Epithelial cell of esophagus (primary cell): ENCODE data around the gene WDR91.

Source experiments
- DNase-seq: peaks from one replicate; pipeline ENCODE4 v3.0.0; 2010; ENCODE audit warnings: low read depth
- H3K4me3 ChIP-seq: 2 replicates; pipeline ENCODE4 v1.5.1; 2011; ENCODE audit warnings: mild to moderate bottlenecking, low read length, control low read depth
- TF ChIP-seq, protein P1 (sequence below): IDR thresholded peaks from 2 replicates; pipeline ENCODE4 v1.5.1; 2011; ENCODE audit warnings: low read depth, mild to moderate bottlenecking, low read length, control low read depth, inconsistent platforms; ENCODE audit not compliant: insufficient read depth; ENCODE audit errors: missing control alignments

WDR91 gene

GRCh38 chr7:135232720-135233119, 21.4 kb upstream of the WDR91 start:
- TF ChIP-seq, protein P1, sequence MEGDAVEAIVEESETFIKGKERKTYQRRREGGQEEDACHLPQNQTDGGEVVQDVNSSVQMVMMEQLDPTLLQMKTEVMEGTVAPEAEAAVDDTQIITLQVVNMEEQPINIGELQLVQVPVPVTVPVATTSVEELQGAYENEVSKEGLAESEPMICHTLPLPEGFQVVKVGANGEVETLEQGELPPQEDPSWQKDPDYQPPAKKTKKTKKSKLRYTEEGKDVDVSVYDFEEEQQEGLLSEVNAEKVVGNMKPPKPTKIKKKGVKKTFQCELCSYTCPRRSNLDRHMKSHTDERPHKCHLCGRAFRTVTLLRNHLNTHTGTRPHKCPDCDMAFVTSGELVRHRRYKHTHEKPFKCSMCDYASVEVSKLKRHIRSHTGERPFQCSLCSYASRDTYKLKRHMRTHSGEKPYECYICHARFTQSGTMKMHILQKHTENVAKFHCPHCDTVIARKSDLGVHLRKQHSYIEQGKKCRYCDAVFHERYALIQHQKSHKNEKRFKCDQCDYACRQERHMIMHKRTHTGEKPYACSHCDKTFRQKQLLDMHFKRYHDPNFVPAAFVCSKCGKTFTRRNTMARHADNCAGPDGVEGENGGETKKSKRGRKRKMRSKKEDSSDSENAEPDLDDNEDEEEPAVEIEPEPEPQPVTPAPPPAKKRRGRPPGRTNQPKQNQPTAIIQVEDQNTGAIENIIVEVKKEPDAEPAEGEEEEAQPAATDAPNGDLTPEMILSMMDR = no peak
- DNase-seq = no peak
- no peak overlapping the region for H3K4me3 ChIP-seq

DNA sequence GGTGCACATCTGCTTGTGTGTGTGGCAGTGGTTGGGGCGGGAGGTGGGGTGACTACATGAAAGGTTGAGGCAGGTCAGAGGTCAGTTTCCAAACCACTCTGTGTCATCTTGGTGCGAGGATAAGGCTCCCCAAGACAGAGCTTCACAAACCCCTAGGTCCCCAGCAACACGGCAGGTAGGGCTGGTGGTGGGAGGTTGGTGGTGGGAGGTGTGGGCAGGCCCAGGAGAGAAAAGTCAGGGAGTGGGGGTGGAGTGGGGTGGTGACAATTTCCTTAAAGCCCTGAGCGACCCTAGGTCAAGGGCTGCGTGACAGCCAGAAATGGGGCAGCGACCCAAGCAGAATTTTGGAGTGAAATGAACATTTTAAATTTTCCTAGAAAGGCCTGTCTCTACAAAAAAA, 20.8 kb upstream of the WDR91 start:
- no peak overlapping the region for H3K4me3 ChIP-seq
- DNase-seq = no peak
- TF ChIP-seq, protein P1 = no peak

GRCh38 chr7:135231686-135232085, 20.4 kb upstream of the WDR91 start:
- no peak overlapping the region for H3K4me3 ChIP-seq
- no peak for DNase-seq
- TF ChIP-seq, protein P1 = no peak

GRCh38 chr7:135224027-135224426, 12.7 kb upstream of the WDR91 start:
- no peak for DNase-seq
- H3K4me3 ChIP-seq = no peak overlapping the region
- TF ChIP-seq, protein P1 = no peak

DNA sequence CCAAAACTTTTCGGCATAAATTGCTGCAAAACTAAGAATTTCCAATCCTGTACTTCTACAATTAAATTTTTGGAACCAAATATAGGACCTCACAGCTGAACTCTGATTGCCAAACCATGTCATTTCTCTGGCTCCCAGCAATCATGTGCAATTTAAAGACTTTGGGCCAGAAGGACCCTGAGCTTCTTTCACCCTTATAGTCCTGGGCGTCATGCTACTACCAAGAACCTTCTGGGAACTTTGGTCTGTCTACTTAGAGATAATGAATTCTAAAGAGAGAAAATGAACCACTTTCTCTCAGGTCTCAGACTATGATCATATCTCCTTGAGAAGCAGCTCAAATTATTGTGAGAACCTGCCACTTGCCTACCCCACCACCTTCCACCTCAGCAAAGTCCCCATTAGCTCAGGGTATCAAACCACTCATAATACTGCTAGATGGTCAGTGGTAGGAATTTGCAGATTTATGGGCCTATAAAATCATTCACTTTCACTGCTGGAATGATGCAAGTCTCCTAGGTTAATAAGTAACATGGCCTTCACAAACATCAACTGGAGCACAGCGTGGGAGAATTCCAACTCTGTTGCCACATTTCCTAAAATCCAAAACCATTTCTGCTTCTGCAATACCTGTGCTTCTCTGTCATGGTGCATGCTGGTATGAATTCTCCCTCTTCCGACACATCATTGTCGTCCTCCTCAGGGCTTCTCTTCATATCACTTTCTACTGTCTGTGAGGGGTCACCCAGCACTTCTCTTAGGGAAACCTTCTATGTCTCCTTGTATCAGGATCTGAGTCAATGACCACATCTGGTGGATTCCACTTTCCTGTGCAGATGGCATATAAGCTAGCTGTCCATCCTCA, 6.6 kb upstream of the WDR91 start:
- TF ChIP-seq, protein P1 = no peak
- no peak for DNase-seq
- H3K4me3 ChIP-seq = no peak overlapping the region

DNA sequence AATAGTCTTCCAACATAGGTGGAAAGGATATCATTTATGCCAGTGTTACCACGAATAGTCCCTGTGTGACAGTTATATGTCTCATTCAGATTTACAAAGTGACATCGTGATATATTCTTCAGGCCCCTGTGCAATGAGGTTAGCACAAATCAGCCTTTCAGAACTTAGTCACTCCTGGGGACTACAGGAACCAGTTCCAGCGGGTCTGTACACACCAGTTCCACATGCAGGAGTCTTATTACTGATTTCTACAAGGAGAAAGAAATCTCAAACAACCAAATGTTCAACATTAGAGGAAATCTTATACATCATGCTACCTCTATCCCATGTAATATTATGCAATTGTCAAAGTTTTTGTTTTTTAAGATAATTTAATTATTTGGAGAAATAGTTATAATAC, 4.4 kb upstream of the WDR91 start:
- TF ChIP-seq, protein P1 = no peak
- H3K4me3 ChIP-seq = no peak overlapping the region
- DNase-seq = peak; percentile 49

DNA sequence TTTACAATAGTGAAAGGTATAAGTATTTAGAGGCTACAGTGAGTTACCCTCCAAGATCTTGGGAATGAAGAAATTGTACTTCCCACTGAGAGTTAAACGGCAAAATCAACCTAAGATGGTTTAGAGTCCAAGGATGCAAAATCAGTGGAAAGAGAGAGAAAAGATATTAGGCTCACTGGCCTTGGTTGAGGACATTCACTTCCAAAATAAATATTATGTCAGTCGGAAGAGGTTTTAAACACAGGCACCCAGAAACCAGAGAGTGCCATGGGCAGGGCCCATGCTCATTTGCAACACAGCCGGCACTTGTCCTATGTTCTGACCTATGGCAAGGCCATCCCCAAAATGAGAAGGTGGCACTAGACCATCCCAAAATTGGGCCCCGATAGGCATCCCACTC, 3.9 kb upstream of the WDR91 start:
- no peak for DNase-seq
- H3K4me3 ChIP-seq = no peak overlapping the region
- TF ChIP-seq, protein P1 = no peak
